KMS-11 (cell line): ENCODE measurements around the gene PASK.

ENCODE experiments used
- H2AFZ ChIP-seq: fragments of 200-600 bp; sonication (generic); 2 replicates; pipeline ENCODE4 v1.6.1; 2016; ENCODE audit warnings: antibody characterized with exemption, mixed run types, low read depth
- H3K27ac ChIP-seq: fragments of 200-600 bp; sonication (generic); 2 replicates; pipeline ENCODE4 v1.6.1; 2016; ENCODE audit warnings: mild to moderate bottlenecking, mixed run types
- H3K27me3 ChIP-seq: fragments of 200-600 bp; sonication (generic); 2 replicates; pipeline ENCODE4 v1.6.1; 2017; ENCODE audit warnings: mild to moderate bottlenecking, low read depth, mixed run types, moderate library complexity; ENCODE audit not compliant: insufficient read depth
- H3K36me3 ChIP-seq: fragments of 200-600 bp; sonication (generic); 2 replicates; pipeline ENCODE4 v1.6.1; 2017; ENCODE audit warnings: mild to moderate bottlenecking, mixed run types; ENCODE audit not compliant: insufficient read depth
- H3K4me1 ChIP-seq: fragments of 200-600 bp; sonication (generic); 2 replicates; pipeline ENCODE4 v1.6.1; 2016; ENCODE audit warnings: mild to moderate bottlenecking, low read depth, mixed run types; ENCODE audit not compliant: poor library complexity, severe bottlenecking
- H3K4me2 ChIP-seq: fragments of 200-600 bp; sonication (generic); 2 replicates; pipeline ENCODE4 v1.7.0; 2016; ENCODE audit warnings: mild to moderate bottlenecking, mixed run types
- H3K4me3 ChIP-seq: fragments of 200-600 bp; sonication (generic); IDR thresholded peaks from 2 replicates; pipeline ENCODE4 v1.6.1; 2017; ENCODE audit warnings: low read depth, low read length, mixed read lengths; ENCODE audit not compliant: insufficient read depth
- H3K79me2 ChIP-seq: fragments of 200-600 bp; sonication (generic); 2 replicates; pipeline ENCODE4 v1.6.1; 2016; ENCODE audit warnings: low read depth, mixed run types; ENCODE audit not compliant: insufficient read depth
- H3K9ac ChIP-seq: fragments of 200-600 bp; sonication (generic); 2 replicates; pipeline ENCODE4 v1.6.1; 2016; ENCODE audit warnings: mild to moderate bottlenecking, mixed run types
- H4K20me1 ChIP-seq: fragments of 200-600 bp; sonication (generic); 2 replicates; pipeline ENCODE4 v1.6.1; 2016; ENCODE audit warnings: mild to moderate bottlenecking, mixed run types; ENCODE audit not compliant: insufficient read depth
- CTCF ChIP-seq: fragments of 200-600 bp; sonication (generic); conservative IDR thresholded peaks from 2 replicates; pipeline ENCODE4 v1.6.1; 2017; ENCODE audit warnings: low read depth, mild to moderate bottlenecking, antibody characterized with exemption, low read length, moderate library complexity, mixed read lengths

PASK gene

GRCh38 chr2:241068942-241069810 is 80.1 kb downstream of the PASK start:
- H3K4me2 ChIP-seq: no peak overlapping the region
- H3K36me3 ChIP-seq: no peaks in the 10 kb centered on the region
- H3K9ac ChIP-seq: no peak overlapping the region
- H3K27me3 ChIP-seq: peaks cover 7% of the 10 kb centered on the region; the same call in 1 of the 2 replicates
- H3K4me3 ChIP-seq: no peak overlapping the region
- H2AFZ ChIP-seq: no peak overlapping the region
- H3K27ac ChIP-seq: no peak overlapping the region
- no peaks in the 10 kb centered on the region for H3K79me2 ChIP-seq
- no peak for TF ChIP-seq CTCF
- no peaks in the 10 kb centered on the region for H4K20me1 ChIP-seq
- H3K4me1 ChIP-seq: no peaks in the 10 kb centered on the region

- no peaks in the 10 kb centered on the region for H4K20me1 ChIP-seq
Observed at GRCh38 chr2:241068136-241068941, 80.9 kb downstream of the PASK start.

GRCh38 chr2:241067501-241068135 is 81.7 kb downstream of the PASK start:
- TF ChIP-seq CTCF: no peak
- Histone ChIP-seq H3K9ac (no peak overlapping the region), H3K4me3 (no peak overlapping the region), H3K79me2 (no peaks in the 10 kb centered on the region), H3K27ac (no peak overlapping the region), H3K36me3 (no peaks in the 10 kb centered on the region), H3K4me2 (no peak overlapping the region), H2AFZ (no peak overlapping the region), H3K4me1 (no peaks in the 10 kb centered on the region), H3K27me3 (peaks cover 7% of the 10 kb centered on the region; the same call in 1 of the 2 replicates), H4K20me1 (no peaks in the 10 kb centered on the region)

More at GRCh38 chr2:241068136-241068941, 80.9 kb downstream of the PASK start:
- Histone ChIP-seq H3K4me1 (no peaks in the 10 kb centered on the region), H3K4me3 (no peak overlapping the region), H3K36me3 (no peaks in the 10 kb centered on the region), H3K4me2 (no peak overlapping the region), H2AFZ (no peak overlapping the region), H3K27ac (no peak overlapping the region), H3K27me3 (peaks cover 7% of the 10 kb centered on the region; the same call in 1 of the 2 replicates), H3K9ac (no peak overlapping the region), H3K79me2 (no peaks in the 10 kb centered on the region)
- TF ChIP-seq CTCF: no peak

GRCh38 chr2:241066893-241067341 is 82.4 kb downstream of the PASK start:
- Histone ChIP-seq H3K27ac (no peak overlapping the region), H3K9ac (no peak overlapping the region), H3K4me2 (no peak overlapping the region), H2AFZ (no peak overlapping the region), H3K79me2 (no peaks in the 10 kb centered on the region), H4K20me1 (no peaks in the 10 kb centered on the region), H3K27me3 (peaks cover 7% of the 10 kb centered on the region; the same call in 1 of the 2 replicates), H3K4me1 (no peaks in the 10 kb centered on the region), H3K4me3 (no peak overlapping the region), H3K36me3 (no peaks in the 10 kb centered on the region)
- no peak for TF ChIP-seq CTCF
